HepG2 (cell line): ENCODE data around the gene CNNM3.

Source experiments
- CCAR2 ChIP-seq: fragments of 200-400 bp; formaldehyde crosslinking; optimal IDR thresholded peaks from 2 replicates; pipeline ENCODE3; 2018; ENCODE audit warnings: low read depth, mild to moderate bottlenecking, low read length, moderate library complexity
- CTCF ChIP-seq: sonication (generic); formaldehyde crosslinking; IDR thresholded peaks from 2 replicates; pipeline ENCODE4 v1.5.0; 2020; ENCODE audit warnings: mild to moderate bottlenecking, missing genetic modification reagents, moderate library complexity
- DDIT3 ChIP-seq: sonication (generic); formaldehyde crosslinking; IDR thresholded peaks from 2 replicates; pipeline ENCODE4 v1.4.0; 2020; ENCODE audit warnings: mild to moderate bottlenecking, missing genetic modification reagents
- HNRNPK ChIP-seq: fragments of 200-400 bp; formaldehyde crosslinking; IDR thresholded peaks from 2 replicates; pipeline ENCODE4 v1.6.1; 2018; ENCODE audit warnings: low read length, low read depth, moderate library complexity, mild to moderate bottlenecking; ENCODE audit not compliant: poor library complexity, severe bottlenecking
- JUN ChIP-seq: sonication (generic); formaldehyde crosslinking; IDR thresholded peaks from 2 replicates; pipeline ENCODE4 v1.4.0; 2020; ENCODE audit warnings: mild to moderate bottlenecking, missing genetic modification reagents
- KLF16 ChIP-seq, 2 experiments: sonication (generic) in 1 of 2; formaldehyde crosslinking in 1 of 2; IDR thresholded peaks; 2 replicates each; pipeline versions ENCODE4 v1.6.1 to v1.8.0; 2016 to 2023; ENCODE audit warnings: missing genetic modification reagents in 2 of 2, missing compliant biosample characterization in 1 of 2
- NCOA1 ChIP-seq: sonication (generic); formaldehyde crosslinking; IDR thresholded peaks from 2 replicates; pipeline ENCODE4 v1.9.0; 2021; ENCODE audit warnings: missing genetic modification reagents
- SMARCC2 ChIP-seq: fragments of 450-650 bp; IDR thresholded peaks from 2 replicates; pipeline ENCODE4 v1.6.1; 2017; ENCODE audit warnings: antibody characterized with exemption, mild to moderate bottlenecking
- SP1 ChIP-seq, 2 experiments: fragments of 450-650 bp in 1 of 2; sonication (generic) in 1 of 2; formaldehyde crosslinking in 1 of 2; IDR thresholded peaks; 2 replicates each; pipeline versions ENCODE4 v1.4.0 to v1.6.1; 2016 to 2020; ENCODE audit warnings: missing genetic modification reagents in 1 of 2
- ZKSCAN8 ChIP-seq: IDR thresholded peaks from 2 replicates; pipeline ENCODE4 v1.6.1; 2016; ENCODE audit warnings: borderline replicate concordance, missing genetic modification reagents, missing compliant biosample characterization
- ZNF280D ChIP-seq: sonication (generic); formaldehyde crosslinking; IDR thresholded peaks from 2 replicates; pipeline ENCODE4 v1.5.1; 2020; ENCODE audit warnings: mild to moderate bottlenecking, missing genetic modification reagents
- ZNF780A ChIP-seq: sonication (generic); formaldehyde crosslinking; IDR thresholded peaks from 2 replicates; pipeline ENCODE4 v1.8.0; 2022; ENCODE audit warnings: mild to moderate bottlenecking, missing genetic modification reagents, moderate library complexity

- TF ChIP-seq HNRNPK: no peak
- TF ChIP-seq ZNF280D (CRISPR knock-in tag): no peak
- TF ChIP-seq SMARCC2: no peak
- no peak for TF ChIP-seq KLF16 (CRISPR knock-in tag; IDR thresholded peaks at IDR 0.05)
- no peak for TF ChIP-seq CTCF (CRISPR knock-in tag)
- TF ChIP-seq CCAR2: no peak
- no peak for TF ChIP-seq NCOA1 (CRISPR knock-in tag)
- TF ChIP-seq ZNF780A (CRISPR knock-in tag): no peak
- no peak for TF ChIP-seq SP1 (IDR thresholded peaks at IDR 0.05)
- no peak for TF ChIP-seq SP1 (CRISPR knock-in tag; IDR thresholded peaks at IDR 0.05)
- TF ChIP-seq JUN (CRISPR knock-in tag): no peak
- no peak for TF ChIP-seq ZKSCAN8
- TF ChIP-seq DDIT3: no peak
Observed at GRCh38 chr2:96846825-96847224, 30.8 kb downstream of the CNNM3 start.
